ENCODE results near the gene WWOX. TPM values are rescaled to one million over a fixed set of nuclear protein-coding genes. Genes with fewer than 3 reads are reported as not detected.

The WWOX gene
- total and polyA plus RNA-seq, 2 of the 4 experiments (the other 2 are of a cell fraction): 2.7 to 5.4 TPM

DNA sequence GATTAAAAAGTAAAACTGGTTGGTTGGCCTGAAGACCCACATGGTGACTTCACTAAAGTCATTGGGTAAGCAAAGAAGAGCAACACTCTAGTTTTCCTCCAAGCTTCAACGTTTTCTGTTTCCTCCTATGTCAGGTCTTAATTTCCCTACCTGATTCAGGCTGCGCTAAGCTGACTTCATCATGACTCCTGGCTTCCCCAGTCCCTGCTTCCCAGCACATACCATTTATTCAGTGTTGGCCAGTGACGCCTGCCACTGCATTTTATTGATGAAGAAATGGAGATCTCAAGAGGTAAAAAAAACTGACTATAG is 645.3 kb downstream of the WWOX start:
- H3K27me3 ChIP-seq (ENCODE audit: control insufficient read depth, insufficient read depth, low read length): no peaks in the 10 kb centered on the region
- H2AK5ac ChIP-seq (ENCODE audit: low read depth, low read length): no peak overlapping the region

More for the DNA sequence above, 645.3 kb downstream of the WWOX start:
- no peak overlapping the region for H3K4me3 ChIP-seq (ENCODE audit: insufficient read depth, low read depth, low read length)
- no TSS peak for BruUV-seq (replicated peaks)
- H2AFZ ChIP-seq (replicated peaks; ENCODE audit: low read length, poor library complexity): no peak overlapping the region
- H3K23ac ChIP-seq (ENCODE audit: low read depth, low read length): no peak overlapping the region
- intact Hi-C loops (cut with micrococcal nuclease) (no loop called here), in situ Hi-C loops (cut with MboI; ENCODE audit: low sequenced_read_pairs) (no loop called here), dilution Hi-C loops (cut with HindIII; ENCODE audit: low sequenced_read_pairs, unreplicated experiment) (no loop called here)
- DNase-seq (no peak), ATAC-seq (ENCODE audit: low read depth) (no peak)
- H3K14ac ChIP-seq (replicated peaks; ENCODE audit: low read depth, low read length): no peak overlapping the region
- no peak overlapping the region for H3K4me2 ChIP-seq (ENCODE audit: low read depth, low read length)
- no peaks in the 10 kb centered on the region for H4K20me1 ChIP-seq (ENCODE audit: insufficient read depth, low read length)
- H3K56ac ChIP-seq (ENCODE audit: extremely low read depth, insufficient read depth, low read length): no peak overlapping the region
- no peak overlapping the region for H3K9ac ChIP-seq (ENCODE audit: low read depth, low read length)
- no peaks in the 10 kb centered on the region for H3K36me3 ChIP-seq (ENCODE audit: control insufficient read depth, insufficient read depth, low read length)
- H4K5ac ChIP-seq (ENCODE audit: low read depth, low read length): no peak overlapping the region
- H2BK15ac ChIP-seq (ENCODE audit: low read depth, low read length): no peak overlapping the region
- H2AK9ac ChIP-seq (replicated peaks; ENCODE audit: low read depth, low read length, poor library complexity): no peak overlapping the region
- H2BK120ac ChIP-seq (ENCODE audit: low read depth, low read length): no peak overlapping the region
- peaks cover 26% of the 10 kb centered on the region for H3K9me3 ChIP-seq (ENCODE audit: control insufficient read depth, insufficient read depth, low read length)
- H3K79me1 ChIP-seq (ENCODE audit: low read depth in 1 of 2, low read length in 2 of 2): no peaks in the 10 kb centered on the region
- H2BK20ac ChIP-seq (ENCODE audit: low read depth, low read length): no peak overlapping the region
- H4K91ac ChIP-seq (ENCODE audit: insufficient read depth, low read depth, low read length): no peak overlapping the region
- H3K9me1 ChIP-seq (ENCODE audit: insufficient read depth, low read length): no peaks in the 10 kb centered on the region
- H3K27ac ChIP-seq (ENCODE audit: insufficient read depth, low read length): no peak overlapping the region
- POLR2A ChIA-PET (ENCODE audit: unreplicated experiment): no interaction called here
- no peak overlapping the region for H3K4ac ChIP-seq (ENCODE audit: low read depth, low read length)
- no peak overlapping the region for H4K8ac ChIP-seq (ENCODE audit: low read depth in 2 of 2, low read length in 2 of 2)
- WGBS, 2 experiments (ENCODE audit: extremely low coverage in 2 of 2, insufficient read length in 1 of 2): 17% methylated on average over 1 of the region's 3 CpGs; no CpG with 5 or more reads in 1 of the 2 experiments
- no peaks in the 10 kb centered on the region; the same call in 1 of the 2 replicates for H3K4me1 ChIP-seq (ENCODE audit: control insufficient read depth, insufficient read depth, low read length)
- H2BK5ac ChIP-seq (ENCODE audit: low read depth, low read length, poor library complexity, severe bottlenecking): no peak overlapping the region
- CTCF ChIA-PET: no interaction called here
- H3K18ac ChIP-seq (ENCODE audit: low read depth, low read length): no peak overlapping the region
- TF ChIP-seq, protein P1, sequence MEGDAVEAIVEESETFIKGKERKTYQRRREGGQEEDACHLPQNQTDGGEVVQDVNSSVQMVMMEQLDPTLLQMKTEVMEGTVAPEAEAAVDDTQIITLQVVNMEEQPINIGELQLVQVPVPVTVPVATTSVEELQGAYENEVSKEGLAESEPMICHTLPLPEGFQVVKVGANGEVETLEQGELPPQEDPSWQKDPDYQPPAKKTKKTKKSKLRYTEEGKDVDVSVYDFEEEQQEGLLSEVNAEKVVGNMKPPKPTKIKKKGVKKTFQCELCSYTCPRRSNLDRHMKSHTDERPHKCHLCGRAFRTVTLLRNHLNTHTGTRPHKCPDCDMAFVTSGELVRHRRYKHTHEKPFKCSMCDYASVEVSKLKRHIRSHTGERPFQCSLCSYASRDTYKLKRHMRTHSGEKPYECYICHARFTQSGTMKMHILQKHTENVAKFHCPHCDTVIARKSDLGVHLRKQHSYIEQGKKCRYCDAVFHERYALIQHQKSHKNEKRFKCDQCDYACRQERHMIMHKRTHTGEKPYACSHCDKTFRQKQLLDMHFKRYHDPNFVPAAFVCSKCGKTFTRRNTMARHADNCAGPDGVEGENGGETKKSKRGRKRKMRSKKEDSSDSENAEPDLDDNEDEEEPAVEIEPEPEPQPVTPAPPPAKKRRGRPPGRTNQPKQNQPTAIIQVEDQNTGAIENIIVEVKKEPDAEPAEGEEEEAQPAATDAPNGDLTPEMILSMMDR (conservative IDR thresholded peaks at IDR 0.05; ENCODE audit: low read depth, low read length): no peak
- TF ChIP-seq MAZ (IDR thresholded peaks at IDR 0.05; ENCODE audit: borderline replicate concordance, low read depth, low read length) (no peak), RFX5 (IDR thresholded peaks at IDR 0.05; ENCODE audit: low read depth, low read length) (no peak), POLR2A (IDR thresholded peaks at IDR 0.05; ENCODE audit: low read depth, low read length) (no peak), CEBPB (IDR thresholded peaks at IDR 0.05; ENCODE audit: low read depth, low read length) (no peak), SMC3 (IDR thresholded peaks at IDR 0.05; ENCODE audit: low read depth, low read length) (no peak), NFE2L2 (IDR thresholded peaks at IDR 0.05; ENCODE audit: low read depth, low read length) (no peak), RCOR1 (IDR thresholded peaks at IDR 0.05; ENCODE audit: insufficient replicate concordance, low read length) (no peak)
- TF ChIP-seq, protein P2, sequence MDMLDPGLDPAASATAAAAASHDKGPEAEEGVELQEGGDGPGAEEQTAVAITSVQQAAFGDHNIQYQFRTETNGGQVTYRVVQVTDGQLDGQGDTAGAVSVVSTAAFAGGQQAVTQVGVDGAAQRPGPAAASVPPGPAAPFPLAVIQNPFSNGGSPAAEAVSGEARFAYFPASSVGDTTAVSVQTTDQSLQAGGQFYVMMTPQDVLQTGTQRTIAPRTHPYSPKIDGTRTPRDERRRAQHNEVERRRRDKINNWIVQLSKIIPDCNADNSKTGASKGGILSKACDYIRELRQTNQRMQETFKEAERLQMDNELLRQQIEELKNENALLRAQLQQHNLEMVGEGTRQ (IDR thresholded peaks at IDR 0.05; ENCODE audit: low read depth, low read length): no peak
